Stimulated activated CD8-positive, alpha-beta memory T cell treated with anti-CD3 and anti-CD28 coated beads, Interleukin-15, amount 100 ng/mL, for 4 hours (primary cell): ENCODE data around the gene BICC1.

ENCODE experiments used
- DNase-seq, 2 donors: peaks; one replicate each; pipeline ENCODE4 v3.0.0-alpha.2; 2020; ENCODE audit warnings: low read depth in 2 of 2

BICC1 gene

DNA sequence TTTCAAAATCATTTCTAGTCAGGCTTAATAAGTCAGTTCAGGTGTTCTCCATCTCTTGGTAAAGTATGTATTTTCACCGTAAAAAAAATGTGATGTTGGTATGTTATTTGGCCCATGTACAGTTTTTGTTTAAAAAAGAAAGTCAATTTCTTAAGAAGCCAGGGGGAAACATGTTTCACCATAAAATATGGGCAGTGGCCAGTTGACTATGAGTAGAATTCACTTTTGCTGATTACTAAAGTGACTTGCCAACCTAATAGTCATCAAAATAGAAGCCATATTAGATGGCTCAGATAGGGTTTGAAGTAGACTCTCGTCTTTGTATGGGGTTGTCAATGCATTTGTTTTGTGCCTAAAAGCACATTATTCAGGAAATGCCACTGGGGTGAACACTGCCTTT, 266.3 kb downstream of the BICC1 start:
- no peak for DNase-seq

DNA sequence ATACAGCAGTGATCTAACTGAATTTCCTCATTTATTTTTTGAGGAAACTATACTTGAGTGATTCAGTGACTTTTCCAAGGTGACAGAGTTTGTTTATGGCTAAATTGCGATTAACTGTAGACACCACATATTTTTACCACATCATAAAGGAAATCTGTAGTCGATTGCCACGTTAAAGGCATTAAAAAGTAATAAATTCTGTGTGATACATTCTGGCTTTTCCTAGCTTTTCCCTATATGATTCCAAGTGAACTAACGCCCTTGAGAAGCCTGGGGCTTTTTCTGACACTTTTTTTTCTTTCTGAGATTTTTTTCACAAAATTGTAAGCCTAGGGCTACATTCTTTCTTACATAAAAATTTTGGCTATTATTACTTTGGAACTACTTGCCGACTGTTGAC, 266.9 kb downstream of the BICC1 start:
- DNase-seq: no peak

DNA sequence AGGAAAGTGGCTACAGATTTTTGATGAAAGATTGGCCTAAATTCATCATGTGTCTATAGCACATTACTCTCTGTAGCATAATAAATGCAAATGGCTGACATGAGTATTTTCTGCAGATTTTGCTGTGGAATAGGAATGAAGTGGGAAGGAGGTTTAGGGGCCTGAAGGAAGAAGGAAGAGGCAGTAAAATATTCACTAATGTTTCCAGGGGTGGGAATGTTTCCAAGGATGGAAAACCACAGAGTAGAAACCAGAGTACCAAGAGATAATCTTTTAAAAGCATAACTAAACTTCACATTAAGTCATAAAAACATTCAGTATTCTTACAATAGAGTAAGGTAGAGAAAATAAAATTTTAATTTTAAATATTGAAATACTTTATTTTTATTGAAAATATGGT, 267.8 kb downstream of the BICC1 start:
- DNase-seq: no peak

DNA sequence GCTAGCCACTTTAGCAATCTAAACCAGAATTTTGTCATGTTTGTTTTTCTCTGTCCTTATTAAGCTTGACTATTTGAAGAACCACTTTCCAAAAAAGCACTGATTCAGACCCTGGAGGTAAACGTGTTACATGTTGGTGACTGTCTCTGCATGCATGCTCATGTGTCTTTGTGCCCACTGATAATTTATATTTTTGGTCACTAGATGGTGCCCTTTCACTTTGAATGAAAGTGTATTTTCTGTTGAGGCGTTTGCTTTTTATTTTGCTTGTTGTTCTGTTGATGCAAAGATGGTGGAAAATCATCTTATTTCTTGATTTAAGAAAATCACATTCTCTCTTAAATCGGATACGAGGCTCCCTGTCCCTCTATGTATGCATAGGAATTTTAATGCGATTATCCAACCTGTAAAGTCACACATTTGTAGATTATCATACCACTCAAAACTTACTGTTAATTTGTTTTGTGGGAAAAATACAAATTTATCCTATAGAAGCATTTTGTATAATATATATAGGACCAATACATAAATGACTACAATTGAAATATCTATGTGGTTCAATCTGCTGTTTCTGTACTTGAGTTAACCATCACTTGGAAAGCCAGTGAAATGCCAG, 269.3 kb downstream of the BICC1 start:
- DNase-seq: no peak

DNA sequence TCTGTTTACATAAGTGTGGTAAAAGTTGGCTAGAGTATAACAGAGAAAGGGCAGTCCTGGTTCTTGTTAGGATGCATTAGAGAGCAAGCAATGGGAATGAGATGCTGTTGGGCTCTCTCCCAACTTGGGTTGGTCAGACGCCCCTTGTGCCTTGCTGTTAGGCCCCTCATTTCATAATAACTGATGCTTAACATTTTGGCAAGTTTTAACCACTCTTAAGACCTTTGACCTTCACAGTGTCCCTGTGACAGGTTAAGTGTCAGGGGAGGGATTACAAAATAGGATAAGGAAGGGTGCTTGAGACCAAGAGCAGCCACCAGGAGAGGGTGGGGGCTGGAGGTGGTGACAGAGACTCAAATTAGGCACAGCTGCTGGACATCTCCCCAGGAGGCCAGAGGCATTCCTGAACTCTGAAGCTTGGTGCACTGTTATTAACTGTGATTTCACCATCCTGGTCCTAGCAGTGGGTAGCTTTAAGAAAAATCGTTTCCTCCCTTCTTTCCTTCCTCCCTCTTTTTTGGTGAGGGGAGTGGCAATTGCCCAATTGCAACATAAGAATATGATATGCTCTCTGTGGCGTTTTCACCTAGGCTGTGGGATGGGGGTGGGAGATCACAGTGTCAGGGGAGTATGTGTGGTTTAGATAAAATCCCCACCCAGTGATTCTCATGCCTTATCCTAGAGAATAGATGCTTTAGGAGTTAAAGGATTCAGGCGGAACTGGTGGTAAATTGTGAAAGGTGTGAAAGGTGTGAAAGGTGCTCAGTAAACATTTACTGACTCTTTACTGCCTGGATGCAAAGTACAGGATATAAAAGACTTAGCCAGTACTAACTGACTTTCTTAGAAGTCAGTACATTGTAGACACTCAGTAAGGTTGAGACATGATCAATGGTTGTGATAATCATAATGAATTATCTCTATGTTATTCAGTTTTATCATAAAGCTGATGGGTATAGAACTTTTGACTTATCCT, 270.5 kb downstream of the BICC1 start:
- DNase-seq: no peak

DNA sequence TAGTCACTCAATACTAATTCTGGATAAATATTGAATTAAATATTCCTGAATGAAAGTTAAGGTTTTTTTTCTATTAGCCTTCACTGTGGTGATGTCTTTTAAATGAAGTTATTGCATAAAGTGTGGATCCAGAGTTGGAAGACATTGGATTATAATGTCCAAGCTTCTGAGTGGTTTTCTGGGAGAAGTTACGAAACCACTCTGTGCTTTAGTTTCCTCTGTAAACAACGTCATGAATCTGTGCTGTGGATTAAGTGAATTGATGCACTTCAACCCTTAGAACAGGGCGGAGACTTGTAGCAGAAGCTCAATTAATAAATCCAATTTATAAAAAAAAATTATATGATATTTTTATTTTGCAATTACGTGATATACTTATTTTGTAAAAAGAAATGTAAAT, 271.7 kb downstream of the BICC1 start:
- DNase-seq: no peak

DNA sequence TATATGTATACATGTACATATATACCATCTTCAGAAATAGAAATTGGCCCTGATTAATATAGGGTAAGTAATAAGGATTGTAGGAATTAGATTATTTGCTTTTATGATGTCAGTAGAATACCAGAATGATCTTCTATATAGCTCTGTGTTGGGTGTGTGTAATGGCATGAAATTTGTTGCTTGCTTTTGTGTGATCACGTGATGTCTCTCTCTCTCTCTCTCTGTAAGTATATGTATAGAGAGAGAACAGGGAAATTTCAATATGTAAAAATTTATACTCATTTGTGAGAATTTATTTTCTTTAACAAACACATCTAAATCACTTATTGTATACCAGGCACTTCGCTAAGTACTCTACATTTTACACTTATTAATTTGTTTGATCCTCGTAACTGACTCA, 272.7 kb downstream of the BICC1 start:
- no peak for DNase-seq

DNA sequence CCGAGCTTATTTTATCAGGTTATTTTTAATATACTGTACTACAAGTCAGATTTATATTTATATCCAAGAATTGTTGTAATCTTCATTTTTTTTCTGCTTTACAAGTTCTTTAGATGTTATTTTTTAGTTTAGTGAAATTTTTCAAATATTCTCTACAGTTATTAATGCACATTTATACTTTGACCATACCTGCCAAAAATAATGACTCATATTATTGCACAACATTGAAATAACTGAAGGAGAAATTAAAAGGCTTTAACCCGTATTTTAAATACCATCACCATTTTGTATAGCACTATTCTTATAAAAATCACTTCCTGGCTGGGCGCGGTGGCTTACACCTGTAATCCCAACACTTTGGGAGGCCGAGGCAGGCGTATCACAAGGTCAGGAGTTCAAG, 278.5 kb downstream of the BICC1 start:
- no peak for DNase-seq

DNA sequence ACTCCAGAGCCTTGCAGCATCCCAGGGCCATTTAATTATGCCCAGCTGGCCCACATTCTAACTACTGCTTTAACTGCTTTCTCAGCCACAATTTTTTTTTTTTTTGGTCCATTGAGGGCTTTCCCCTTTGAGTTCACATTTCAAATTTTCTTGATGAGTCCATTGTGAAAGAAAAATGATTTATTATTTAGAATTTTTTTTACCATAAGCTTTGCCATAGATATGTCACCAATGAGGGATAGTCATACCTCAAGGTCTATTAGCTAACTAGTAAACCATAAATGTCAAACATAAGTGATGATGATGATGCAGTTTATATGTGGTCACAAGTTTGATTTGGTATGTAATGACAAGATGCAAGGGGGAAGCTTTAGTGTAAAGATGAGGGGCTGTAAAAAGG, 282.9 kb downstream of the BICC1 start:
- DNase-seq: no peak

DNA sequence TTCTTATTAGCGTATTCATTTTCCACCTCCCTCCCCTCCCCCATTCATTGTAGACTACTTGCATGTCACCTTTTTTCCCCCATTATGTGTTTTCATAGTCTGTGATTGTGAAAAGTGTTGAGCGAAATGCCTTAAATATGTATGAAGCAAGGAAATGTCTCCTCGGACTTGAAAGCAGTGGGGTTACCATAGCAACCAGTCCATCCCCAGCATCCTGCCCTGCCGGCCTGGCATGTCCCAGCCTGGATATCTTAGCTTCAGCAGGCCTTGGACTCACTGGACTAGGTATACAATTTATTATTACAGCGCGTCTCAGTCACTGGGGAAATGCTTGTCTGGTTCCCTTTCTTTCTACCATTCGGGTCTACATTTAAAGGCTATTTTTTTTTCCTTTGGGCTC, 283.6 kb downstream of the BICC1 start:
- no peak for DNase-seq

DNA sequence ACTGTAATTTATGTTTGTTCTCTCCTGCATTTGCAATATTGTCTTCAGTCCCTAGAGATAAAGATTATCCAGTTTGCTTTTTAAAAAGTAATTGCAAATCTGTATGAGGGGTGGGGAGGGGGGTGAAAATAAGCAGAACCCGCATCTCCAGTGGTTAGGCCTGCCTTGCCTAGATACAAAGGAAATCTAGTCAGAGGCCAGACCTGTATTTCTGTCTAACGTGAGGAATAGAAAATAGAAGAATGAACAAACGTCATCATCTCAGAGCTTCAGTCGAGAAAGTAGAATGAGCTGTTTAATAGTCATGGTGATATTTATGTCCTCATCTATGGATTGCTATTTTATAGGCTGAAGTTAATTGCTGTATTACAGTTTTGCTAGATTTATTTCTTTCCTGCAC, 284.2 kb downstream of the BICC1 start:
- DNase-seq: no peak

DNA sequence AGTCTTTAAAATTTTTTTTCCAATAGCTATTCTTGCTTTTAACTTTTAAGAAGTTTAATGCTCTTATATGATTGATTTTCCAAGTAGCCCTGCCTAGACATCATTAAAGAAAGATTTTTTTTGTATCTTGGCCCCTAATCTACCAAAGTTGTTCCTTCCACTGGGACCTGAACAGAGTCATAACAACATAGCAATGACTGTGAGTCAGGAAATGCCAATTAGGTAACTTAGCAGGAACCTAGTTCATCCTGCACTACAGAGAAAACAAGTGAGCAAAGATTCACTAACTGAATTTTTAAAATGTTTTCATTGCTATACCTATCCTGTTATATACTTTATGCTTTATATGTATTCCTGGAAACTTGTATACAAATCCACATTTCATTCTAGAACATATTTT, 284.7 kb downstream of the BICC1 start:
- DNase-seq: no peak

DNA sequence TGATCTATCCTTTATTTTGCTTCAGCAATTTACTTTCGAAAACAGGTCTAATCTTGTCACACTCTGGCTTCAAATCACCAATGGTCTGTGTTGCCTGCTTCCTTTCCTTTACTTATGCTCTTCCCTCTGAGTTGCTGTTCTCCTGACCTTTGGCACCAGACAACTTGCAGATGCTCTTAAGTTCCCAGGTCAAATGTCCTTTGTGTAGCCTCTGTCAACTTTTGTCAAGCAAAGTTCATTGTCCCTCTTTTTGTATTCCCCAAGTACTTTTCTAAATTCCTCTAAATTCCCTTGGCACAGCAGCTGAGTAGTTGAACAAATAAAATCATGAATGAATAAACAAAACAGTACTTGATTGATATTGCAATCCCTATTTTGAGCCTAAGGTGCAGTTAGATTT, 289.4 kb downstream of the BICC1 start:
- DNase-seq: no peak

DNA sequence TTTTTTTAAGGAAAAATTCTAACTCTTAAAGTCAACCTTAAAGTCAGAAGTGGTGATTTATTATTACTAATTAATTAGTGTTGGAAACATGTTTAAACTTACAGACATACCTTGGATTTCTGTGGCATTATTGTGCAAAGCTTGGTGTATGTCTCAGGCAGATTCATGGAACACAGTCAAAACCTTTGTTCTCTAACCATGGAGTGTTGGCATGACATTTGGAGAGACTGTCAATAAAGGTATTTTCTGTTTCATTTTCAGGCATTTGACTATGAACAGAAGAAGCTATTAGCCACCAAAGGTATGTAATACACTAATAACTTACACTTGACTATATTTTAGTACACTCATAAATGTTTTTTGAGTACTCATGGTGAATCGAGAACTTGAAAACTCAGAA, 293.7 kb downstream of the BICC1 start:
- DNase-seq: no peak

DNA sequence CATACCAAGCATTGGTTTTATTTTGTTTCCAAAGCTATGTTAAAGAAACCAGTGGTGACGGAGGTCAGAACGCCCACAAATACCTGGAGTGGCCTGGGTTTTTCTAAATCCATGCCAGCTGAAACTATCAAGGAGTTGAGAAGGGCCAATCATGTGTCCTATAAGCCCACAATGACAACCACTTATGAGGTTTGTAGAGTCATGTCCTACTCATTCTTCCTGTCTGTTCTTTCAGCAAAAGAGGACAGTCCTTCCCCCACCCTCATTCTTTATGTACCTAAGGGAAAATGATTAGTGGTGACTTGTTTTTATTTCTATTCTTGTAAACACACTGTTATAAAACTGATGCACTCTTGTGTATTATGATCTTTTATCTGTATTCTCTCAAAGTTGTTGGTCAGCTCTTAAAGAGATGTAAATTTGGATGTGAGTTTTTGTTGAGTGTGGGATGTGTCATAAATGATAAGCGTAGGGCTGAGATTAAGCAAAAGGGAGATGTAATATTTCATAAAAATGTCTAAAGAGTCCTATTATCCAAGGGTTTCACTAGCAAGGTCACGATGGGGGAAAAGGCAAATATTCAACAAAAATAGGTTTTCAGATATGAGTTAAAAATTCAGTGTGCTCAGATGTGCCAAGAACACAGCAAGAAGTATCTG, 294.4 kb downstream of the BICC1 start:
- DNase-seq: no peak

DNA sequence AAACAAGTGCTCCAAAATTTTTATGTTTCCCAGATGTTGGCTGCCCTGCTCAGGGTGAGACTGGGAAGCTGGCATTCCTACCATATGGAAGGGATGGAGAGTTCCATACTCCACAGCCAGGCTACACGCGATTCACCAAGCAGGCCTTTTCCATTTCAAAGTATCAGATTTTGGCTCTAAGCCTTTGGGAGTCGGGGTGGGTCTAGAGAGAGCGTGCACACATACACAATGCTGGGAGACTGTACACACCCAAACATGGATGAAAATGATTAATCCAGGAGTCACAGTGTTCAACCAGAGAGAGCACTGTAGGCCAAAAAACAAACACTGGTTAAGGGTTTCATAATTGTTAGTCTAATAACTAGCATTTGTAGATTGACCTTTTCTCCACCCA, 295.0 kb downstream of the BICC1 start:
- no peak for DNase-seq

DNA sequence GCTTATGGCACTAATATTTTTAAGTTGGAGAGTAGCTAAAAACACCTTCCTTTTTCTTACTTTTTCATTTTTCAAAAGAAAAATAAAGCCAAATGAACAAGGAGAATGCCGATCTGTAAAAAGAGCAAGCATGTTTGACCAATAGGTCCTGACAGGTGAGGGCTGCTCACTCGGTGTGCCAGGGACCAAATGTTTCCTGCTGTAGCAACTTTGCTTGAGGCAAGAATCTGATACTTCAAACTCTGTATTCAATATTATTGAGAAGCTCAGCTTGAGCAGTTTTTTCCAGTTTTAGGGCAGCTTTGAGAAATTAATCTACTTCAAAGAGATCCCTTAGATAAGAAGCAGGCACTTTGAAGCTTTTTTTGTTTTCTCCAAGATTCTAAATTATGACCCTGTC, 298.1 kb downstream of the BICC1 start:
- no peak for DNase-seq

DNA sequence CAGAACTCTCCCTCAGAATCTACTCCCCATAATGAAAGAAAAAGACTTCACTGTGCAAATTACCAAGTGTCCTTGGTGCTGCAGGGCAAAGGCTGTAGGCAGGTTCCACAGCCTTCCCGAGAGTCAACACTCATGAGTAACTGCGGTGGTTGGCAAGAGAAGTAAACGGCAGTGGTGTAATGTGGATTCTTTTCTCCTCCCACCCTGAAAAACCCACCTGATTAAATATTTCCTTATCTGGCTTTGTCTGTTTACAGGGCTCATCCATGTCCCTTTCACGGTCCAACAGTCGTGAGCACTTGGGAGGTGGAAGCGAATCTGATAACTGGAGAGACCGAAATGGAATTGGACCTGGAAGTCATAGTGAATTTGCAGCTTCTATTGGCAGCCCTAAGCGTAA, 300.9 kb downstream of the BICC1 start:
- DNase-seq: no peak

DNA sequence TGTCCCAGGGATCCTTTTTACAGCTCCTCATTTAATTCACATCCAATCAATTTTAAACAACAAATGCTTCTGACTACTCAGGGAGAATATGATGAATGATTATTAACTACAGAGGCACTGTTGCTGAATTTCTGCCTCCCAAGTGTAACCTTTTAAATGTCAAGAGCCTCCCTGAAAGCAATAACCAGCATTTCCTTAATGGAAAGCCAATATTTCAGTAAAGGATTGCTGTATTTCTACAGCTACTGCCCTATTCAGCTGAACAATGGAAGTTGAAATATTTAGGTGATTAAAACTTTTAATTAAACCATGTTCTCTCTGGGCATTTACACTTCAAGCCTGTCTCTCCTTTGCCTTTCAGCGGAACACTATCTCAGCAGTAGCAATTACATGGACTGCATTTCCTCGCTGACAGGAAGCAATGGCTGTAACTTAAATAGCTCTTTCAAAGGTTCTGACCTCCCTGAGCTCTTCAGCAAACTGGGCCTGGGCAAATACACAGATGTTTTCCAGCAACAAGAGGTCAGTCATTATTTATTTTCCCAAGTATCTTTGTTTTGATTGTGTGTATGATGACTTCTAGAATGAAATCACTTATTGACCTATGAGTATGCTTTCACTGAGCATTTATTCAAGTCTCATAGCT, 304.7 kb downstream of the BICC1 start:
- DNase-seq: no peak

DNA sequence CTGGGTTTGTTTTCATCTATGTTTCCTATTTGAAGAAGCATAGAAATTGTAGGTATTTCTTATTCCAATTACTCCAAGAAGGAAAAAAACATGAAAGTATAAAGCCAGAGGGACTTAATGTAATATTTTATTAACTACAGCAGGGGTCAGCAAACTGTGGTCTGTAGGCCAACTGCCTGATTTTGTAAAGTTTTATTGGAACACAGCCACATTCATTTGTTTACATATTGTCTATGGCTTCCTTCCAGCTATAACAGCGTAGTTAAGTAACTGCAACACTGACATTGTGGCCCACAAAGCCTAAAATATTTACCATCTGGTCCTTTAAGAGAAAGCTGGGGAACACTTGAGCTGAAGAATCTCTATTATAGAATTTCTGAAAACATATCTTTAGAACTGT, 306.2 kb downstream of the BICC1 start:
- no peak for DNase-seq

DNA sequence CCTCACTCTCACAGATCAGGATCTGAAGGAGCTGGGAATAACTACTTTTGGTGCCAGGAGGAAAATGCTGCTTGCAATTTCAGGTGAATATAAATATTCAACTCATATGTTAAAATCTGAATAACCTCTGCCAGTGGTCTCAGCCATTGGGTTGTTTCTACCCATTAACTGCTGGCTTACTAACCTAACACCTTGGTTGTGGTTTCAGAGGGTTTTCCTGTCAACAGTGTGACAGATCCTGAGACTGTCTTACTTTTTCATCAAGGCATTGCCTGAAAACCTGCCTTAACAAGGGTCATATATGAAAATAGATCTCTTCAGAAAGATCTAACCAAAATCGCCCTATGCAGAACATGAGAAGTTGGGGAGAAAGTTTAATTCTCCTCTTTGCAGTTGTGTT, 307.7 kb downstream of the BICC1 start:
- no peak for DNase-seq
